GM18511 (cell line): ENCODE data around the gene ANO4.
"Not testable (repeated sequence)": the region's sequence is repeated elsewhere in the genome, so short reads cannot be mapped to it uniquely, and the experiment has no call there.

Experiments used
- ATAC-seq: cut with Tn5 transposase; IDR thresholded peaks from one replicate; pipeline ENCODE4 v1.9.1; 2021; ENCODE audit warnings: mild to moderate bottlenecking, moderate library complexity; ENCODE audit not compliant: unreplicated experiment

The ANO4 gene

DNA sequence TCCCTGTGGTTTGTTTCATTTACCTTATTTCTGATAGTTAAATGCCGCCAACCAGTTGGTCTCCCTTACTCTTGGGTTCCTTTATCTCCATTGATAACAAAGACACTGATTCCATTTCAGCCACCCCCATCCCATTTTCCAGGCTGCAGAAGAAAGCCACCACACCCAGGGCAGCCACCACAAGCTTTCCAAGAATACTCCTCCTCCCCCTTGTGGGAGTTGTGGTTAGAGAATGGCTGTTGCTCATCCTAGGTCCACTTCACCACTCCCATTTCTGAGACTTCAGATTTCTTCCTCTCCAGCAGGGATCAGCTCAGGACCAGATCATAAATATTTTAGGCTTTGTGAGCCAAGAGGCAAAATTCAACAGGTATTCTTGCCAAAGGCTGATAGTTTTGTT, 73.9 kb downstream of the ANO4 start:
- ATAC-seq: no peak

DNA sequence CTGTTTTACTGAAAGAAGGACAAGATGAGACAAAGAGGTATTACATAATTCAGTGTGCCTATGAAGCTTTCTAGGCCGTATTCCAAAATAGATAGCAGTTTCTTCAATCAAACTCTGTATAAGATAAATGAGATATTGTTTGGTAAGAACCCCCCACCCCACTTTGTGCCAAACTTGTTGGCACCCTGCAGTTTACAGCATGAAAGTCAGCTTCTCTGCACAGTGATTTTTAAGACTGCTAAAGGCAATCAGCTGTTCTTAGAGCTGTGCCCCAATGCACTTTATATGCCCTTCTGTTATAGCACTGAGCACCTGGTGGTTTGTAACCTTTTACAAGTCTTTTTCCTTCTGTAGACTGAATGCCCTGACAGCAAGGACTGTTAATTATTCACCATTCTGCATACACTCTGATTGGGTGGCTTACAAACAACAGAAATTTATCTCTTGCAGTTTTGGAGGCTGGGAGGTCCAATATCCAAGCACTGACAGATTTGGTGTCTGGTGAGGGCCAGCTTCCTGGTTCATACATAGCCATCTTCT, 76.7 kb downstream of the ANO4 start:
- ATAC-seq: no peak

DNA sequence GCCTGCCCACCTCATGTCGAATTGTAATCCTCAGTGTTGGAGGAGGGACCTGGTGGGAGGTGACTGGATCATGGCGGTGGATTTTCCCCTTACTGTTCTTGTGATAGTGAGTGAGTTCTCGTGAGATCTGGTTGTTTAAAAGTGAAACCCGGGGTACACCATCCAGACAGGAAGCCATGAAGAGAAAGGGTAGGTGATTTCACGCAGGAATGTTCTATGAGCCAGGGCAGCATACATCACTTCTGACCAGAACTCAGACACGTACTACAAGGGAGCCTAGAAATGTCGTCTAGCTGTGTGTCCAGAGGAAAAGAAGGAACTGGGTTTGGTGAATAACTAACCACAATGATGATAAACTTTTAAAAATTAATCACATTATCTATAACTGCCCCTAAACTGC, 80.6 kb downstream of the ANO4 start:
- ATAC-seq: no peak

DNA sequence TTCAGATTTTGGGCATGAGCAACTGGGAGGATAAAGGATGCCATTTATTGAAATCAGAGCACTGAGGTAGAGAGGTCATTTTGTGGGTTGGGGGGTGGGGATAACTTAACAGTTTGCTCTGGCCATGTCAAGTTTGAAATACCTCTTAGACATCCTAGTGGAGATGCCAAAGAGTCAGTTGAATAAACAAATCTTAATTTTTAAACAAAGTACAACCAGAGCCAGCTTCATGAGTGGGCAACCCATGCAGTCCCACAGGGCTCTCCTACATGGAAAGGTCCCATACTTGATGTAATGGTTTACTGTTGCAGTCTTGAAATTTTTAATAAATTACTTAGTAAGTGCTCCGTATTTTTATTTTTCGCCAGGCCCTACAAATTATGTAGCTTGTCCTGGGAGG, 81.2 kb downstream of the ANO4 start:
- ATAC-seq: no peak

DNA sequence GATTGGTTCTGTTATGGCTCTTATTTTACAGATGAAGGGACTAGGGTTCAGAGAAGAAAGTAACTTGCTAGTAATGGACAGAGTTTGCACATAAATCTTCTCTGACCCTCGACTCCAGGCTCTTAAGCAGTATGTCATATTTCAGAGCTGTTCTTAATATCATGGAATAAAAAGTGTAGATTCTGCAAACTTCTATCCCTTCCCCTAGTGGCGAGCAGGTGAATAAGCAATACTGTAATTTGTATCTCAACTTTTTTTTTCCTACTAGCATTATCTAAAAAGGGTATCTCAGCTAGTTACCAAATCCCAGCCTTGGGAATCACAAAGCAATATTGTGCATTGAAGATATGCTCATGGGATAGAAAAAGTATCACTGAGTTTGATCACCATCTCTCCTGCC, 83.2 kb downstream of the ANO4 start:
- ATAC-seq: no peak

DNA sequence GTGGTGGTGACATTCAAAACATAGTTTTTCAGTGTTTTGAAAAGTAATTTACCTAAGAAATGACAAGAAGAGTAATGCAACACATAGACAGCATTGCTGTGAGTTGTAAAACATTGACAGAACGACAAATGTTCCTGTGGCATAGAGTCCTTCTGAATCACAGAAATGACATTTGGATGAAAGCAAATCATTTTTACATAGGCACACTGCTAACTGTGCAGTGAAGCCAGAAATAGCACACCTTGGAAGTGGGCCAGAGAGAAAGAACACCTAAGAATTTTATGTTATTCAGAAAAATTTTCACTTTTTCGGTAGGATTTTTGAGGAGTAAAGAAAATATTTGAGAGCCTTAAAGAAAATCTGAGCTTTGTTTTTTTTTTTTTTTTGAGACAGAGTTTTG, 100.6 kb downstream of the ANO4 start:
- no peak for ATAC-seq

DNA sequence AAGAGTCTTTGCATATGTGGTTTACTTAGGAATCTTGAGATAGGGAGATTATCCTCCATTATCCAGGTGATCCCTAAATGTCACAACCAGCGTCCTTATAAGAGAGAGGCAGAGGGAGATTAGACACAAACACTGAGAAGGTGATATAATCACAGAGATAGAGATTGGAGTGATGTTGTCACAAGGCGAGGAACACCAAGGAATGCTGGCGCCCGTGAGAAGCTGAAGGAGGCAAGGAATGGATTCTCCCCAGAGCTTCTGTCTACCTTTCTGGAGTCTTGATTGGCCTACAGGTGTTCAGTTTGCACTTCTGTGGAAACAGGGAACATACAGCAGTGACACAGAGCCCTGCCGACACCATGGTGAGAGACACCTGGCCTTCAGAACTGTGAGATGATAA, 101.6 kb downstream of the ANO4 start:
- ATAC-seq: no peak

DNA sequence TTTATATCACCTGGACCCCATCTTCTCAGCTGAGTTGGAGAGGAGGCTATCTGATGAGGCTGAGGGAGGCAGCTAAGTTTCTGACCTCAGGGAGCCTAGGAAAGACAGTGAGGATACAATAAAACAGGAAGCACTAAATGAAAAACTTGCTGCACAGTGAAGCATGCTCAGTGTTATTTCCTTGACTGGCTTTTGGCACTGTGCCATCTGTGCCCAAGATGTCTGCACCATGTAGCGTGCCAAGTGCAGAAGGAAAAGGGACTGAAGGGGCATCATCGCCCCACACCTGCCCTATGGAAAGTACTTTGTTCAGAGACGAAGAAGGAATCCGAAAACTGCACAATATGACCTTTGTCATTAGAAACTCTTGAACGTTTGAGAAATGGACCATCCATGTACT, 102.7 kb downstream of the ANO4 start:
- ATAC-seq: no peak

DNA sequence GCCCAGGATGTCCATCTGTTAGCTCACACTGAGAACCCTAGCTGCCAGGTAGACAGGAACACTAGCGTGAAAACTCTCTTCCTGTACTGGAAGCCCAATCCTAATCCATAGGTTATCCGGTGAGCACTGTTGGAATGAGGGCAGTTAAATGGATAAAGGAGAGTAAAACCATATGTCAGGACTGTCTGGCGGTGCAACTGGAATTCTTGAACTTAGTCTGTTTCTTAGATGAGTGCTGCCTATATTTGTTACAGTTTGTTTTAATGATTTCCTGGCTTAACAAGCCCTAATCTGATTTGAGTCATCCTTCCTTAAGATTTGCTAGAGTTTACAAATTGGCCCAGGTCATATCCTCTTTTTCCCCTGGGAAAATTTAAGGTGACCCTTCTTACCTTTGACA, 104.7 kb downstream of the ANO4 start:
- no peak for ATAC-seq

DNA sequence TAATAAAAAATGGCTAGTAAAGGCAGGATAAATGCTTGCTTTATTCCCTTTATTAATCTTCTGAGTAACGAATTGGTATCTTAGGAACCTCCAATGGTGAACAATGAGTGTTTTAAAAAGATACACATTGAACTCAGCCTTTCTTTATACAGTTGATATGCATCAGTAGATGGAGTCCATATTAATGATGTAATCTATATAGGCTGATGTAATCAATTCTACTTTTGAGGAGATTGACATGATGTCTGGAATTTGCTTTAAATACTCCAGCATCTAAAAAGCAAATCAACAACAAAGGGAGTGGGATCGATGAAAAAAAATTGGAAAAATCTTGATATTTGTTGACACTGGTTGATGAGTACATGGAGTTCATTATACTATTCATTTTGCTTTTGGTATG, 106.2 kb downstream of the ANO4 start:
- no peak for ATAC-seq

DNA sequence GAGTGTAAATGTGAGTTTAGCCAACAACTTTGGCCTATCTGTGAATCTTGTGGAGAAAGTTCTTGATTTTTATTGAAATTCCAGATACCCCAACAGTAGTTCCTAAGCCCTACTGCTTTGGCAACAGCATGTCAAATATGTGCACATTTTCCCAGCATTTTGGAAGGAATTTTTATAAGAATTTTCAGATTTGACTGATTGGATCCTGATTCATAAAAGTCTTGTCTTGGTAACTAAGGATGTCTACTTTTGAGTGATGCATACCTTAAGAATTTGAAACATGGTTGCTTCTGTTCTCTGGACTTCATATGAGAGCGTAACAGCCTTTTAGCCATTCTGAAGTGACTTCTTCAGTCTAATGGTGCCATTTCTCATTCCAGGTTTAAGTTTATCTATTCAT, 106.7 kb downstream of the ANO4 start:
- no peak for ATAC-seq

DNA sequence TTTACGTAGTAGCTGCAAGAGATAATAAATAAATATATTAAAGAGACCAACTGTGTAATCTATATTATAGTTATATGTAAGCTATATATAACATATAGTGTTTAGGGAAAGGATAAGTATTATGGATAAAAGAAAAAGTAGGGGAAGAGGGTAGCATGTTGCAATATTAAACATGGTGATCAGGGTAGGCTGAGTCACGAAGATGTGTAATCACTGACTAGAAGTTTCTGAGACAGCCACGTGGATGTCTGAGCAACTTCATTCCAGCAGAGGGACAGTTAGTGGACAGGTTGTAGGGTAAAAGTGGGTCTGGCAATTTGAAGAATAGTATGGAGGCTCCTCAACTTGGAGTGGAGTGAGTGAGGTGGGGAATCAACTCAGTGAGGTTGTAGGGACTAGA, 109.7 kb downstream of the ANO4 start:
- no peak for ATAC-seq

DNA sequence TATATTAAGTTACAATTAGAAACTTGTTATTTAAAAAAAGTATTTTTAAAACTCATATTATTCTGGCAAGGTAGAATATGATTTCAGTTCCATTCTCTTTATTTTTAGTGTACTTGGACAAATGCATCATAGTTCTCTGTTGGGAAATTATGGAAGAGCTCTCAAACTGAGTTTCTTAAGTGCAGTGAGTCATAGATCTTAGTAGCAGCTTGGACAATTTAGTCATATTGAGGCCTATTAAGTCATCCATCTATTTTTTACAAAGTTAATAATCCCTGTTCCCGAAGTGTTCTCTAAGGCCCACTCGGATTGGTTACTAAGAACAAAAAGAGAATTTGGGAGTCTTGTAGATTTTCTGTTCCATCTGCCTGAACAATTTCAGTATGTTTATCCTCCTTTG, 113.9 kb downstream of the ANO4 start:
- ATAC-seq: no peak

DNA sequence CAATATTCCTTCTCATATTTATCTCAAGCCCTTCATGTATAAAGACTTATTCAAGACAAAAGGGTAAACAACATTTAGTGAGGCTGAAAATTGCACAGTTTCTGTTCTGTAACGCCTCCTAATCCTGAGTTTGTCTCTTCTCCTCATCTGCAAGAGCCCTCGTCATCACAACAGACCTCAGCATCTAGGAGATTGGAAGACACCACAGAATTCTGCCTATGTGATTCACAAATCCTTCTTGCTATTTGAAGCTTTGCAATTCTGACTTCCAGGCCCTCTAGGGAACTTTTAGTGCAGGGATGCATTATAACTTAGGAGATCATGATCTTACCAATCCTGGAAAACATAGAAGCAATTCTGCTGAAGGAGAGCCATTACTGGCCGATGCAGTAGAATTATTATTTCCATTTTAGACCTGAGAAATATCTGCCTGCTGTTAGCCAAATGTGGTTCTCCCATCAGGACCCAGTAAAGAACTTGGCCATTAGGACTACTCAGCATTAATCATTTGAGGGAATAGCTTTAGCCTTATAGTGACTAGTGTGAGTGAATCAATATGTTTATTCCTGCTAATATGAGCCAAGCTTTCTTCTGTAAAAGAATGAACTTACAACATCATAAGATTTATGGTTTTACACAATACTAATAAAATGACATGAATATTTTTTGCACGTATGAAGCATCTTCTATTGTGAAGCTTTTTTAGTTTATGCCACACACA, 119.5 kb downstream of the ANO4 start:
- no peak for ATAC-seq

DNA sequence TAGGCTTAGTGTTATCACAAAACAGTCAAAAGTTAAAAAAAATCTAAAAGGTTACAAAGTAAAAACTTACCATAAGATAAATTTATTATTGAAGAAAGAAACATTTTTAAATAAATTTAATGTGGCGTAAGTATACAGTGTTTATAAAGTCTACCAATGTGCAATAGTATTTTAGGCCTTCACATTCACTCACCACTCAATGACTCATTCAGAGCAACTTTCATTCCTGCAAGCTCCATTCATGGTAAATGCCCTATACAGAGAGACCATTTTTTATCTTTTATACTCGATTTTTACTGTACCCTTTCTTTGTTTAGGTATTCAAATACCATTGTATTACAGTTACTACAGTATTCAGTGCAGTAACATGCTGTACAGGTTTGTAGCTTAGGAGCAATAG, 124.5 kb downstream of the ANO4 start:
- ATAC-seq: no peak

DNA sequence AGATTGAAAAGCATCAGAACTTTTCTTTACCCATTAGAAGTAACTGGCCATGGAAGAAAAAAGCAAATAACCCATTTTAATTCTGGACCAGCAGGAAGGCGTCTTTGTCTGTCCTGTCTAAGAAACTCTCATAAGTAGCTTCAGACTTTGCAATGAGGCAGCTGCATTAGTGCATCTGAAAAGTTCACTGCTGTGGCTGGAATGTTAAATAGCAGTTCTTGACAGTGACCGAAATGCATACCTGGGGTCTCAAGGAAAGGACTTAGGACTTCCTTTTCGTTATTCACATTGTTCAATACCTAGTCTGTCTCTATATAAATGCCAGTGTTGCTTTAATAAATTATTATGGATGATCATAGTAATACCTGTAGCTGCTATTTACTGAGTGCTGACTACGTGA, 125.9 kb downstream of the ANO4 start:
- ATAC-seq: no peak

DNA sequence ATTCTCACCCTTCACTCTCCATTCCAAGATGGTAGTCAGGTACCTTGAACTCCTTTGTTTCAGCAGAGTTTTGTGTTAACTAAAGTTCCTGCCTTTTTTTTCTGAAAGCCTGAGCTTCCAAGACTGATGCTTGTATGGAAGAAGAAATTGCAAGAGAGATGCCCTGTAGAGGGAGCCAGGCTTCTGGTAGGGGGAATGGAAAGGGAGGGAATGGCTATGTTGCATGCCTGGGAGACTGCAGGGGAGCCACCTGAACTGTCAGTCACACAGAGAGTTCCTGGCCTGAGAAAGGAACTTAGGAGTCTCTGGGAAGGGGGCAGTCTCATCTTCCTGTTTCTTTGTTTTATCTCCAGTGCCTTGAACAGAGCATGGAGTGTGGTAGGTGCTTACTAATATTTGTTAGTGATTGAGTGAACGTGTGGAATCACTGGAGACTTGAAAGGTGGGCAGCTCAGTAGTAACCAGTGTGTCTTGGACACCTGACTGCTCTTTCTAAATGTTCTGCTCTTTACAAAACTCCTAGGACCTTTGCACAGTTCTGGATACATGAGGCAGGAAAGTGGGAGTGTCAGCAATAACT, 132.2 kb downstream of the ANO4 start:
- no peak for ATAC-seq

DNA sequence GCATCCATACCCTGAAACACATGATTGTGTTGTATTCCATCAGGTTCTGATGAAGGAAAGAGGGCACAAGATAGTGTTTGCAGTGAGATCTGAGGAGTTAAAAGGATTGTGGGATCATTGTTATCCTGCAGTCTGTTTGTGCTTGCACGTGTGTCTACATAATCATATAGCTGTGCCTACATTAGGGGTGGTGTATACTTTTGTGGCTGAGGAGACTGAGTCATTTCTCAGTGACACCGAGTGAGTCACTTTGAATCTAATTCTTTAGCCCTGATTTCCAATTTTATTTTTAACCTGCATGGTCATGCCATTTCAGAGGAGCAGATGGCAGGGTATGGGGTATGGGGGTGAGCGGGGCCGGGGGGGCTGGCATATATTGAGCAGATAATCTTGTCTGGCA, 133.2 kb downstream of the ANO4 start:
- ATAC-seq: no peak

DNA sequence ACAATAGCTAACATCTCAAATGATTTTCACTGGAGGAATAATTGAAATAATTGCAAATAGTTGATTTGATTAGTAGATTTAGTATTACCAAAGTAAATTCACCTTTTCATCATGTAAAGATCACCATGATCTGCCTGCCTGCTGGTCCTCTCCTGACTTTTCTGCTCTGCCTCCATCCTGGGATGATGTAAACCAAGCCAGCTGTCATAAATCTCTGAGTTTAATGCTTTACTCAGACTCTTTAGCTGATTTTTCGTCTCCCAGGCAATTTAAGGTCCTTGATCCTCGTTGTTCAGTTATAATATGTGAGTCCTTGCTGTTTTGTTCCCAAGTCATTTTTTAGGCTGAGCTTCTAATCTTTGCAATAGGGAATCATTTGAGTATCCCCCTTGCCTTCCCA, 138.0 kb downstream of the ANO4 start:
- no peak for ATAC-seq

DNA sequence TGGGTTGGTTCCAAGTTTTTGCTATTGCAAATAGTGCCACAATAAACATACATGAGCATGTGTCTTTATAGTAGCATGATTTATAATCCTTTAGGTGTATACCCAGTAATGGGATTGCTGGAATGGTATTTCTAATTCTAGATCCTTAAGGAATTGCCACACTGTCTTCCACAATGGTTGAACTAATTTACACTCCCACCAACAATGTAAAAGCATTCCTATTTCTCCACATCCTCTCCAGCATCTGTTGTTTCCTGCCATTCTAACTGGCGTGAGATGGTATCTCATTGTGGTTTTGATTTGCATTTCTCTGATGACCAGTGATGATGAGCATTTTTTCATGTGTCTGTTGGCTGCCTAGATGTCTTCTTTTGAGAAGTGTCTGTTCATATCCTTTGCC, 139.0 kb downstream of the ANO4 start:
- not testable (repeated sequence) for ATAC-seq

DNA sequence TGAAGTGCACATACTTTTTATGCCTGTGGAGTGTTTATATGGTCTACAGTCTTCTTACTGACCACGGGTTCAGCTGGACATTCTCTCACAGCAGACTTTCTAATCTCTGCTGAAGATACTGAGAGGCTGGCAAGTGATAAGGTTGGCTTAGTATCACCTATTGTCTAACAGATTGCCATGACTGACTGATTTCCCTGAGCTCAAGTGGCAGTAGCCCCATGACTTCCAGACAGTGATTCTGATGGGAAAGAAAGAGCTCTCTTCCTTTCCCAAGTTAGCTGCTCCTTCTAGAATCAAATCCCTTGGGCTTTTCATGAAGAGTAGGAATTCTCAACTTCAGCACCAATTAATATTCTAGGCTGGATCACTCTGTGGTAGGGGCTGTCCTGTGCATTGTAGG, 141.4 kb downstream of the ANO4 start:
- ATAC-seq: no peak

DNA sequence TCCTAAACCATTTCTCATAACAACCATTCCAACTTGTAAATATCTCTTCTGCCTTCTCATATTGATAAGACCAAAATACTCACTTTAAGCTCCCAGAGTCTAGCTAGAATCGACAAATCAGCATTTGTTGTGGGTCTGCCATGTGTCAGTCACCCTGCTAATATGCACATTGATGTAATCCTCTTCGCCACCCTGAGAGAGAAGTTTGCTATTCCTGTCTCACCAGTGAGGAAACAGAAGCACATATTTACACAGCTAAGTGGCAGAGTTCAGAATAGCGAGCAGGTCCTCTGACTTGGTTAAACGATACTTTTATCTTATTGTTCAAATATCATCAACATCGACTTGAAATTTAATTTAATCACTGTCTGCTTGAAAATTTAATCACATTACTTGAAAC, 142.1 kb downstream of the ANO4 start:
- ATAC-seq: no peak

DNA sequence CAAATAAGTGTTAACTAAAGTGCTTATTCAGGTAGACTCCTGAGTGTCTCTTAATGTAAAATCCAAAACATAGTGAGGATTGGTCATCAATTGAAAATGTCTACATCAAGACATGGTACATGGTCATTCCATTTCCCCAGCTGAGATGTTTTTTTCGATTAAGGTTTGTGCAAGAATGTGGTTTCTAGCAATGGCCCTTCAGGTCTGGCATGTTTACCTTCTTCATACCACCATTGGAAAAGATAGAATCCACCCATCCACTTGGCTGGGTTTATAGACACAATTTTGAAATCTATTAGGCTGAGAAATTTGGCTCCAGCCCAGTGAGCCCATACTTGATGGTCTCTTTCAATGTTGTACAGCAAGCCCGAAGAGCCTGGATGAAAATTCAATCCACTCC, 145.9 kb downstream of the ANO4 start:
- ATAC-seq: no peak
